ENCODE measurements around the gene OLIG2.

Gene OLIG2

DNA sequence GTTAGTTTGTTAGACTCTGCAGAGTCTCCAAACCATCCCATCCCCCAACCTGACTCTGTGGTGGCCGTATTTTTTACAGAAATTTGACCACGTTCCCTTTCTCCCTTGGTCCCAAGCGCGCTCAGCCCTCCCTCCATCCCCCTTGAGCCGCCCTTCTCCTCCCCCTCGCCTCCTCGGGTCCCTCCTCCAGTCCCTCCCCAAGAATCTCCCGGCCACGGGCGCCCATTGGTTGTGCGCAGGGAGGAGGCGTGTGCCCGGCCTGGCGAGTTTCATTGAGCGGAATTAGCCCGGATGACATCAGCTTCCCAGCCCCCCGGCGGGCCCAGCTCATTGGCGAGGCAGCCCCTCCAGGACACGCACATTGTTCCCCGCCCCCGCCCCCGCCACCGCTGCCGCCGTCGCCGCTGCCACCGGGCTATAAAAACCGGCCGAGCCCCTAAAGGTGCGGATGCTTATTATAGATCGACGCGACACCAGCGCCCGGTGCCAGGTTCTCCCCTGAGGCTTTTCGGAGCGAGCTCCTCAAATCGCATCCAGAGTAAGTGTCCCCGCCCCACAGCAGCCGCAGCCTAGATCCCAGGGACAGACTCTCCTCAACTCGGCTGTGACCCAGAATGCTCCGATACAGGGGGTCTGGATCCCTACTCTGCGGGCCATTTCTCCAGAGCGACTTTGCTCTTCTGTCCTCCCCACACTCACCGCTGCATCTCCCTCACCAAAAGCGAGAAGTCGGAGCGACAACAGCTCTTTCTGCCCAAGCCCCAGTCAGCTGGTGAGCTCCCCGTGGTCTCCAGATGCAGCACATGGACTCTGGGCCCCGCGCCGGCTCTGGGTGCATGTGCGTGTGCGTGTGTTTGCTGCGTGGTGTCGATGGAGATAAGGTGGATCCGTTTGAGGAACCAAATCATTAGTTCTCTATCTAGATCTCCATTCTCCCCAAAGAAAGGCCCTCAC lies at the start of gene OLIG2:
TSS of gene OLIG2 (plus strand) at position 447 of the 954 bp plus-strand sequence. CDS start 928 bp downstream, outside the sequence.
- DNase-seq (ENCODE audit: low read depth): no peak

DNA sequence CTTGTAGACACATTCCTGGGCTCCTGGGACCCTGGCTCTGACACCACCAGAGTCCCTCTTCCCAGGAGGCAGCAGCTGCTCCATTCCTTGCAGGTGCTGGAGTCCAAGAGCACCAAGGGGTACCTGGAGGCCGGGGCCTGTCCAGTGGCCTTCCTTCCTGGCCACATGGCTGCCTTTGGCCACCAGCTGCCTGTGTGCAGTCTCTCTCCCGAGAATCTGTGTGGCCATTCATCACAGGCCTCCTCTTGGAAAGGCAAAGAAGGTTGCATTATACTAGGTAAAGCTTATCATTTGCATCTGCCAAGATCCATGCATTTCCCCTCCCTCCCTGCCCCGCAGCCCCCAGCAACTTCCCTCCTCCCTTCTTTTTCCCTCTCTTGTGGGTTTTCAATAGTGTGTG lies 48.9 kb upstream of the OLIG2 start:
- no peak for DNase-seq (ENCODE audit: low read depth)

DNA sequence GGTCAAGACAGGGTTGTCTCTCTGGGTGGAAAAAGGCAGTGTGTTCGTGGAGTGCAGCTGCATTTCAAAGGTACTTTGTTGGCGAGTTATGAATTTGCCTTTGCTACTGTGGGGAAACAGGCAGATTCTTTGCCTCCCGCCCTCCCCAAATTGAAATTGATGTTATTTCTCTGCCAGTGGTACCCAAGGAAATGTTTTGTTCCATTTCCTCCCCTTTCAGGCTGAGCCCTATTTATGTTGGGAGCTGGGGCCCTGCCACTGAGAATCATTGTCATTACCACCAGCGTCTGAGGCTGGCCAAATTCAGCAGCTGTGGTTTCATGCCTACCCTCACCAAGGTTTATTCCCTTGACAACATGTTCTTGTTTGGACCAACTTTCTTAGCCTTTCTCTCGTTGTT lies 48.5 kb upstream of the OLIG2 start:
- DNase-seq (ENCODE audit: low read depth): no peak

DNA sequence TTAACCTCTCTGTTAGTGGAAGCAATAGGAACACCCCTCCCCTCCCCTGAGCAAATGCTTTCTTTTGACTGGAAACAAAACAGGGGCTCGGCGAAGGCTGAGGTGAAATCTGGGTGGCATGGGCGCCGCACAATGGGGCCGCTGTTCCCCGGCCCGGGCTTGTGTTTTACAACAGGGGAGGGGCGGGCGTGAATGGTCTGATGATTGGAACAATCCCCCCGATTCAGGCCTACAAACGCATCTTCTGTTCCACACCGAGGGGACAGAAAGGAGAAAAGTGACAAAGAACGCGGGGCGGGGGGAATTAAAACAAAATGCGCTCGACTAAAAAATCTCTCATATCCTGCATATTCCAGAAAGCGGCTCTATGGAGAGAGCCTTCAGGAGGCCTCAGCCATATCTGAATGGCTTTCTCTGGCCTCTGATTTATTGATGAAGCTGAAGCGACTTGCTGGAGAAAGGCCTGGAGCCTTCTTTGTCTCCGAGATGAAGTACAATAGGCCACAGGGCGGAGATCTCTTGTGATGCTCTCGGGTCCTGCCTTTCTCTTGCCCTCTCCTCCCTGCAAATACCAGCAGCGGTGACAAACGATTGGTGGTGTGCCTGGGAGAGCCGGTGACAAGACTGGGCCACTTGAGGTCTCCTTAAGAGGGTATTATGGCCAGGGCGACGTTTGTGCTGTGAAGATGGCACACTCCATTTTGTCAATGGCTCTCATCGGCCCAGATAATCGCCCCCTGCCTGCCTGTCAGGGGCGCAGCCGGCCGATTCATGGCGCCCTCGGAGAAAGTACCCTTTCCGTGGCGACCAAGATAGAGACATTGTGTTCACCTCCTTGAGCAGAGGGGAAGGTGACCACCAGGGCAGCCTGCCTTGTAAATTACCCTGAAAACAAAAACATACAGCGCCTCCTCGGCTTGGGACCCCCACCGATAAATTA lies 47.1 kb upstream of the OLIG2 start:
- DNase-seq (ENCODE audit: low read depth): no peak

DNA sequence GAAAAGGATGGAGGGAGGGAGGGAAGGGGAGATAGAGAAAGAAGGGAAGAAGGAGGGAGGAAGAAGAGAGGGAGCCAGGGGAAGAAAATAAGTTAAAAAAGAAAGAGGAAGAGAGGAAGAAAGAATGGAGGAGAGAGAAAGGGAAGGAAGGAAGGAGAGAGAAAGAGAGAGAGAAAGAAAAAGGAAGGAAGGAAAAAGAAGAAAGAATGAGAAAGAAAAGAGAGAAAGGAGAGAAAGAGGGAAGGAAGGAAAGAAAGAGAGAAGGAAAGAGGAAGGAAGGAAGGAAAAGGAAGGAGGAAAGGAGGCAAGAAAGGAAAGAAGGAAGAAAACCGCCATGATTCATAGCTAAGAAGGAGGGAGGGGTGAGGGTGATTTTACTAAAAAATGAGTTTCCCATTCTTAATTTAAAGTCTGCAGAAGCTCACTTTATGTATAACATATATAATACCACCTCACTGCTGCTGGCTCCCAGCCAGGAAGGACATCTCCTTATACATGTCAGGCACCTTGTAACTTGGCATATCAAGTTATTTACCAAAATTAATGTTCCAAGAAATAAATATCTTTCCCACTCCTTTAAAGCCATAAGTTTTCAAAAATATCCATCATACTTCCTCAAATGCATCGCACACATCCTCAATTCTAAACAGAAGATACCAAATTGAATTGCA lies 46.0 kb upstream of the OLIG2 start:
- no peak for DNase-seq (ENCODE audit: low read depth)

DNA sequence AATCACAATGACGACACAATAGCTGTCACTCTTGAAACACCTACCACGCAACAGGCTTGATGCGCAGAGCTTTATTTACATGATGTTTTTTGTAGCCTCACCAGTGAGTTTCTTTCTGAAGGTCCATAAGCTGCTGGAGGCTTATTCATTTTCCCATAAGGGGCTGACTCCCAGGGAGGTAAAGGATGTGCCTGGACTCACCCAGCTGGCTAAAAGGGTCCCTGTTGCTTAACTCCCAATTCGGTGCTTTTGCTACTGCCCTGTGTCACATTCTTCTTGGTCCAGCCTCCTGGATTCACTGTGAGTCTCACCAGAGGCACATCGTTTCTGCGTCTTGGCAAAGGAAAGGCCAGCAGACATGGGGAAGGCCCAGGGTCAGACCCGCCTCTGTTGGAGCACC lies 44.6 kb upstream of the OLIG2 start:
- no peak for DNase-seq (ENCODE audit: low read depth)

DNA sequence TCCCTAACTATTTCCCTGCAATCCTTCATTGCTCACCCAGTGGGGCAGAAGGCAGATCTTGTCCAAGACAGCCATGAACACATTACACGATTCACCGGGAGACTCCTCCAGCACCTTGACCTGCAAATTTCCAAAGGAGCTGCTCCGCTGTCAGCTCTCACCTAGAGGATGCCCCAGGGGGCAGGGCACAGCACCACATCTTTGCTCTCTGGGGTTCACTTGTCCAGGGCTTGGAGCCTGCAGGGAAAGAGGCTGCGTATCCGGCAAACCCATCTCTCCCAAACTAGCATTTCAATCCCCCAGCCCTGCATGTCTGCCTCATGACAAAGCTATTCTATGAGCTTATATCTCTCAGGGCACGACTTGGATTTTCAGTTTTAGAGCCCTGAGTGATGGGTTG lies 35.1 kb upstream of the OLIG2 start:
- DNase-seq (ENCODE audit: low read depth): no peak

DNA sequence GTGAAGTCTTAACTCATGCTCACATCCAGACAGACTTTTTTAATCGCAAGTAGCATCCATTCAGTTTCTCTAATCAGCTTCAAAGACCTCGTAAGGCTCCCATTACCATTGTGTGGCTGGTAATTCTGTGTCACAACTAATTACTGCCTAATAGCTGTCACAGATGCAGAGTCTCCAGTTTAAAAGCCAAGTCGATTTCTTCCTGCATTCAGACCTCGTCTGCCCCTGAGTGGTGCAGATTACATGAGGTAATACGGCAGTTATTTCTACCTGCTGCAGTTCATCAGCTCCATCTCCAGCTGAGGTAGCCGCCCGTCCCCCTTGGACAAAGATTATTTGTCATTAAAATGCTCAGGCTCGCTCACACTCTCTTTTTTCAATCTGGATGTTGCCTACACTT lies 34.4 kb upstream of the OLIG2 start:
- no peak for DNase-seq (ENCODE audit: low read depth)

DNA sequence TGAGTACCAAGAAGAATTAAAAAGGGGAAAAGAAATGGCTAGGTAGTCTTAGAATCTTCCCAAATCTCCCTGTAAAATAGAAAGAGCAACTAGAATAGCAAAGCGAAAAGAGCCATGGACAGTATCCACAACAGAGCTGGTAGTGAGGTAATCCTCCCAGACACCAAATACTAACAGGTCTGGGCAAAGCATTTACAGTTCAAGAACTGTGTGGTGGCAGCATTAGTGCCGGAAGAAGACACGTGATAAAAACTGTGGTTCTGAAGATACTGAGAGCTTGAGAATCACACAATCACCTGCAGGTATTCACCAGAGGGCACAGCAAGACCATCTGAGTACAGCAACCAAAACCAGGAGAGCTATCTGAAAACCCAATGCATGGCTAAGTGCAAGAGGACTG lies 31.8 kb upstream of the OLIG2 start:
- no peak for DNase-seq (ENCODE audit: low read depth)

DNA sequence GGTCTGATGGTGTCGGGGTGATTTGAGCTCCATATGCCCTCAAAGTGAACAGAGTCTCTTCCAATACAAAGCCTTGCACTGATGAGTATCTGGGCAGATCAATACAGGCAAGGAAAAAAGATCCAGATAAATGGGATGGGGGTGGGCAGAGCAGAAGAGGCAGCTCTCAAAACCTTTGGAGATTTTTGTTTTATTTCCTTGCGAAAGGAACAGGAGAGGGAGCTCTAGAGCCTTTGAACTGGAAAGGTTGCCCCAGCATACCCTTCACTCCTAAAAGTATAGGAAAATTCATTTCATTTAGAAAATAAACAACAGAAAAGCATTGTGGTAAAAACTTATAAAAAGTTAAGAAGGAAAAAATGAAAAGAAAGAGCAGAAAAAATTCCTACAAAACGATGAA lies 31.4 kb upstream of the OLIG2 start:
- no peak for DNase-seq (ENCODE audit: low read depth)

DNA sequence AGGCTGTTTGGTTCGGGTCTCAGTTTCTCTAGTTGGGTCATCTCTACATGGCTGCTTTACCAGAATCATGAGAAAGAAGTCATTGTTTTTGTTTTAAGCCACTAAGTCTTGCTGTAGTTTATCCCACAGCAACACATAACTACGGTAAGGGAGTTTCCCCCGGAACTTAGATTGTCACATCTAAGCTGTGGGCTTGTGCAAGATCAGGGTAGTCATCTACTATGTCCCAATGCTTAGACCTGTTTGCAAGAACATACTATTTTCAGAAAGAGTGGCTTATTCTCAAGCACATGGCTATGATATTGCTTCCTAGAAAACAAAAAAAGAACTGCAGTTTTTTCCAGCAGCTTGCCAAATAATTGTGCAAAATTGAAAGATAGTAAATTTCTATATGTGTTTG lies 18.0 kb upstream of the OLIG2 start:
- no peak for DNase-seq (ENCODE audit: low read depth)

DNA sequence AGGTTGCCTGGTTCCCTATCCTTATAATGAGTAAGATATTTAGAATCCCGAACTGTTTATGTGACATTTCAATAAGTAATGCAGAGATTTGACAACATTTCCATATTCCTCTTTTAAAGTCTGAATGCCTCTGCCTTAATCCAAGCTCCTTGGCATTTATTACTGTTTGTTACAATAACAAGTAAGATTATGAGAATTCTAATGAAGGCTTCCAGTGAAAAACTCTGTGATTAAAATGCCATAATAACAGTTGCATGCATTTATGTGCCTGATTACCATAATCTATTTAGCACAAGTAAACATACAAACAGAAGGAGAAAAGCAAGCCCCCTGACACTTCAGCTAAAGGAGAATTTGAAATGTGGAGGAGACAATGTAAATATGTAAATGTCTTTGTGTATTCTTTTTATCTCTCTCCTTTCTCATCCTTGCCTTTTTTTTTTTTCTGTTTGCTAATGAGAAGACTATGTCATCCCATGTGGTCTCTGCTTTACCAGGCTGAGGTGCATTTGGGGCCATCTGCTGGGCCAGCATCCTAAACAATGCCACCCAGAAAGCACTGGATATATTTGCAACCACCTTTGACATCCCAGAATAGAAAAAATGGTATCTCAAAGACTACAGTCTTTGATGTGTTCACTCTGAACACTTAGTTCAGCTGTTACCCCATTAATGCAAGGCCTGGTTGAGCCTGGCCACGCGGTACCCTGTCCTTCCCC lies 17.2 kb upstream of the OLIG2 start:
- no peak for DNase-seq (ENCODE audit: low read depth)

DNA sequence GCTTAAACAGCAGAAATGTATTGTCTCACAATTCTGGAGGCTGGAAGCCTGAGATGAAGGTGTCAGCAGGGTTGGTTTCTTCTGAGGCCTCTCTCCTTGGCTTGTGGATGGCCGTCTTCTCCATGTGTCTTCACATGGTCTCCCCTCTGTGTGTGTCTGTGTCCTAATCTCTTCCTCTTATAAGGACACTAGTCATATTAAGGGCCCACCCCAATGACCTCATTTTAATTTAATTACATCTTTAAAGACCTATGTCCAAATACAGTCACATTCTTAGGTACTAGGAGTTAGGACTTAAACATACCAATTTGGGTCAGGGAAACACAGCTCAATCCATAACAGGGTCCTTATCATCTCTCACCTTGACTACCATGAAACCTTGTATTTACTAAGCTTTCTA lies 14.8 kb upstream of the OLIG2 start:
- DNase-seq (ENCODE audit: low read depth): no peak

DNA sequence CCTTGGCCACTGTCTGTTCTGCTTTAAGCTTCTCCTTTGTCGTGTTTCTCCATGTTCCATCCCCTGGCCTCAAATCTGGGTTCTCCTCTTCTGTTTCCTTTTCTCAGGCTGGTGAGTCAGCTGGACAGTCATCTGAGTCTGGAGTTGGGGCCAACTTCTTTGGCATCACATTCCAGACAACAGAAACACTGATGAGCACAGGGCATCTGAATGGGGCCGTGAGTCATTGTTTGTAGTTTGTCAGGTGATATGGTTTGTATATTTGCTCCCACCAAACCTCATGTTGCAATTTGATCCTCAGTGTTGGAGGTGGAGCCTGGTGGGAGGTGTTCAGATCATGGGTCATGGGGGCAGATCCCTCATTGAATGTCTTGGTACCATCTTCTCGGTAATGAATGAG lies 14.3 kb upstream of the OLIG2 start:
- no peak for DNase-seq (ENCODE audit: low read depth)

DNA sequence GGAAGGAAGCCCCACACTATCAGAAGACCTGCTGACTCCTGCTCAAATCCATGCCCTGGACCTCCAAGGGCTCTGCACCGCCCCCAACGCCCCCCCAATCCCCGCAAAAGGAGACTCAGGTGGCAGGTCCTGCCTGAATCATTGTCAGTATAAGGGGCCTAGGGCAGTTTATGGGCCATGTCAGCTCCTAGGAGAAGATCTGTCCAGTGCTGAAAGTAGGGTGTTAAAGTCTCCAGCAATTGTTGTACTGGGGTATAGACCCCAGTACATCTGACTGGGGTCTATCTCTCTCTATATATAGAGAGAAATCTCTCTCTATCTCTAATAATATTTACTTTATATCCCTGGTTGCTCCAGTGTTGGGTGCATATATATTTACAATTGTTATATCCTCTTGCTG lies 12.1 kb upstream of the OLIG2 start:
- DNase-seq (ENCODE audit: low read depth): no peak

DNA sequence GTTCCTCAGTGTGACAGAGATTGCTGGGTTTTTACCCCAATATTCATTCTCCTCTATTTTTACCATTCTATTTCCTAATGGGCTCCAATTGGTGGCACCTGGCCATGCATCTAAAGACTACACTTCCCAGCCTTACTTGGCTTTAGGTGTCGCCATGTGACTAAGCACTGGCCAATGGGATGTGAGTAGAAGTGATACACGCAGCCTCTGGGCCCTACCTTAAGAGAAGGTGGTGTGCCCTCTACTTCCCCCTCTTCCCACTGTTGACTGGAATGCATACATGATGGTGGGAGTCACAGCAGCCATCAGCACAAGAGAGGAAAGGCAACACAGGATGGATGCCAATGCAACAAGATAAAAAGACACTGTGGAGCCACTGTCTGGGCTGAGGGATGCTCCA lies 11.4 kb upstream of the OLIG2 start:
- no peak for DNase-seq (ENCODE audit: low read depth)

DNA sequence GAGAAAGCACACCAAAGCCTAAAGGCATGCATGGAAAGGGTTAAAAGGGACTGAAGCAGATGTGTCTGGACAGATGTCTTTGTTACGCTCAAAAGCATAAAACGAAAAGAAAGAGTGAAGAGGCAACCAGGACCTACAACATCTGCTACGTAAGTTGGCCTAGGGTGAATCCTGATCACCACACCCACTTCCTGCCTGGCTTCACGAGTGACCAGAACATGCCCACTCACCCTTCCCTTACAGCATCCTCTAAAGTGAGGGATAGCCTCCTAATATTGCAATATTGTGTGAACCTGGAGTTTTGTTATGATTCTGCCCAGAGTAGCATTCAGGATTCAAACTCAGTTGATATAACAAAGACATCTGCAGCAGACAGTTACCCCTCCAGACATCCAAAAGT lies 10.6 kb upstream of the OLIG2 start:
- no peak for DNase-seq (ENCODE audit: low read depth)

DNA sequence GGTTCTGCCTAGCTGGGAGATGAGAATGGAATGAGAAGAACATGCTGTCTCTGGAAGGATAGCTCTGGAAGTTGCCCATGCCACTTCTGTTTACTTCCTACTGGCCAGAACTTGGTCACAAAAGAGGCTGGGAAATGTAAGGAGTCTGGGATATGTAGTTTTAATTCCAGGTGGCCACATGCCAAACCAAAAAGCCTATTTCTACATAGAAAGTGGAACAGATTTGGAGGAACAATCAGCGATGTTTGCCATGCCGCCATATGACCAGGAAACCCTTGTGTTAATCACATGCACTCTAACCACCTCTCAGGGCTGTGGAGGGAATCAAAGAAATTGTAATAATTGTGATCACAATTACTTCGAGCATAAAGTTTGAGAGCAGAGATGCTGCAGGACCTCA lies 10.0 kb upstream of the OLIG2 start:
- DNase-seq (ENCODE audit: low read depth): no peak

DNA sequence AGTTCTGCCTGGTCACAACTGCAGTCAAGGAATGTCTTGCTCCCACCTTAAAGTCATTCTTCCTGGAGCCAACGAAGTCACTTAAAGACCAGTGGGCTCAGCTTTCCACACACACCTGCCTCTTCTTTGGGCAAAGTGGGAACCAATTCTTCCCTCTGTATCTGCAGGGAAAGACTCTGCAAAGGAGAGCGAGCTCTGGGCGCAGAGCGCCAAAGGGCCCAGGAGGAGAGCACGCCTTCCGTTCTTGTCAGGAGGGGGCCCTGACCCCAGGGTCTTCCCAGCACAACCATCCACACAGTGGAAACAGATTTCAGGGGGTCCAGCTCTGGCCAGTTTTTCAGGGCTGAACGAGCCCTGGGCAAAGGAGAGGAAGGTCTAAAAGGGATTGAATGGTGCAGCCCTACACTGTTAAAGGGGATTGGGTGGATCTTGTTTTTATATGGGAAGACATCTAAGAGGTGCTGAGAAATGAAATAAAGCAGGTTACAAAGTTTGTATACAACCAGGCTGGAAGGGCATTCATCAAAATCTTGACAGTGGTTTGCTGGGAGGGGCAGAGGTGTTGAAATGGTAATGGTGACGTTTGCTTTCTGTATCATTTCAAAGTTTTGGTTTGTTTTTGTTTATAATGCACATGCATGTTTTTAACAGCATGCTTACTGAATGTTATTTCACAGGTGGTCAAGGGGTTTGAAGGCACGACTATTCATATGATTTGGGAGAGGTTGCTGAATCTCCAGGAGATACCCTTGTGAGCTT lies 6.8 kb upstream of the OLIG2 start:
- DNase-seq (ENCODE audit: low read depth): no peak

DNA sequence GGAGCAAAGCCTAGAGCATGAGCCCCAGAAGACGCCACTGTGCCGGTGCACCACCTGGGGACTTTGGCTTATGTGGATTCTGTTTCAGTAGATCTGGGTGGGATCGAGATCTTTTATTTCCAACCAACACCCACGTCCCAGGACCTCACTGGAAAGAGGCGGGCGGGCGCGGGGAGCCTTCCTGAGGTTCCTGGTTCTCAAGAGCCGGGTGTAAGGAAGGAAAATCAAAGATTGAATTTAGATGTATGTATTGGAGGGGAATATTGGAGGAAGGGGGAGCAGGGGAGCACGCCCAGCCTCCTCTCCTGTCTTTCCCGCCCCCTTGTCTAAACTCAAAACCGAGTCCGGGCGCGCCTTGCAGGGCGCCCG lies 6.2 kb upstream of the OLIG2 start:
- DNase-seq (ENCODE audit: low read depth): no peak

Data from activated T-cell treated with anti-CD3 and anti-CD28 coated beads for 24 hours (primary cell).